IMR-90 (cell line): Measurements from ENCODE around the gene ATP8B4. TPM values are rescaled to one million over a fixed set of nuclear protein-coding genes. Genes with fewer than 3 reads are reported as not detected.

Source experiments
- ATAC-seq: fragments of 200-7000 bp; cut with Tn5 transposase; 2 replicates; pipeline ENCODE4 v1.9.1; 2020; ENCODE audit warnings: low read depth, mild to moderate bottlenecking, moderate library complexity
- BruUV-seq: library from RNA; stranded (reverse); fragments of 400-500 nt; replicated peaks from 2 replicates; lab custom pipeline; 2021; lab: Mats Ljungman, UMichigan
- CTCF ChIA-PET: fragments of 300-600 bp; formaldehyde crosslinking; extraction: SDS; loops from one replicate; lab custom pipeline; 2021; ENCODE audit warnings: antibody characterized with exemption; lab: Yijun Ruan, JAX
- POLR2A ChIA-PET: fragments of 300-600 bp; sonication (Branson Sonifier 250); formaldehyde crosslinking; loops from one replicate; lab custom pipeline; 2022; ENCODE audit warnings: antibody characterized with exemption; ENCODE audit not compliant: unreplicated experiment; lab: Charles Lee
- DNase-seq: peaks from one replicate; pipeline ENCODE4 v3.0.0; 2013
- H2AFZ ChIP-seq: replicated peaks from 2 replicates; pipeline ENCODE3; 2013; ENCODE audit warnings: low read length, mild to moderate bottlenecking; ENCODE audit not compliant: poor library complexity
- H2AK5ac ChIP-seq: 2 replicates; pipeline ENCODE4 v1.6.1; 2013; ENCODE audit warnings: low read depth, low read length, inconsistent platforms
- H2AK9ac ChIP-seq: replicated peaks from 2 replicates; pipeline ENCODE3; 2013; ENCODE audit warnings: mild to moderate bottlenecking, low read depth, low read length, moderate library complexity; ENCODE audit not compliant: poor library complexity
- H2BK120ac ChIP-seq: 2 replicates; pipeline ENCODE4 v1.6.1; 2013; ENCODE audit warnings: low read depth, low read length, inconsistent platforms
- H2BK15ac ChIP-seq: 3 replicates; pipeline ENCODE4 v1.6.1; 2013; ENCODE audit warnings: low read depth, low read length, inconsistent platforms
- H2BK20ac ChIP-seq: 2 replicates; pipeline ENCODE4 v1.6.1; 2013; ENCODE audit warnings: low read depth, mild to moderate bottlenecking, inconsistent platforms, low read length, moderate library complexity
- H2BK5ac ChIP-seq: 2 replicates; pipeline ENCODE4 v1.6.1; 2013; ENCODE audit warnings: mild to moderate bottlenecking, low read depth, low read length, inconsistent platforms; ENCODE audit not compliant: poor library complexity, severe bottlenecking
- H3K14ac ChIP-seq: replicated peaks from 2 replicates; pipeline ENCODE4 v1.6.1; 2013; ENCODE audit warnings: low read depth, low read length, inconsistent platforms
- H3K18ac ChIP-seq: 2 replicates; pipeline ENCODE4 v1.6.1; 2013; ENCODE audit warnings: low read depth, low read length, control low read depth
- H3K23ac ChIP-seq: 2 replicates; pipeline ENCODE4 v1.6.1; 2013; ENCODE audit warnings: low read depth, low read length, inconsistent platforms
- H3K27ac ChIP-seq: 2 replicates; pipeline ENCODE4 v1.5.1; 2013; ENCODE audit warnings: mild to moderate bottlenecking, control low read depth, low read length; ENCODE audit not compliant: insufficient read depth
- H3K27me3 ChIP-seq: 2 replicates; pipeline ENCODE4 v1.6.1; 2013; ENCODE audit warnings: low read length; ENCODE audit not compliant: control insufficient read depth, insufficient read depth
- H3K36me3 ChIP-seq: 2 replicates; pipeline ENCODE4 v1.6.1; 2013; ENCODE audit warnings: low read length, mixed read lengths; ENCODE audit not compliant: control insufficient read depth, insufficient read depth
- H3K4ac ChIP-seq: 2 replicates; pipeline ENCODE4 v1.6.1; 2013; ENCODE audit warnings: low read depth, low read length, inconsistent platforms
- H3K4me1 ChIP-seq: 2 replicates; pipeline ENCODE4 v1.6.1; 2013; ENCODE audit warnings: low read length, mixed read lengths; ENCODE audit not compliant: control insufficient read depth, insufficient read depth
- H3K4me2 ChIP-seq: 2 replicates; pipeline ENCODE4 v1.6.1; 2013; ENCODE audit warnings: low read depth, mild to moderate bottlenecking, control low read depth, low read length, moderate library complexity
- H3K4me3 ChIP-seq: 2 replicates; pipeline ENCODE4 v1.5.1; 2013; ENCODE audit warnings: low read depth, mild to moderate bottlenecking, control low read depth, low read length, moderate library complexity; ENCODE audit not compliant: insufficient read depth
- H3K56ac ChIP-seq: 2 replicates; pipeline ENCODE4 v1.6.1; 2013; ENCODE audit warnings: low read length, inconsistent platforms; ENCODE audit not compliant: insufficient read depth; ENCODE audit errors: extremely low read depth
- H3K79me1 ChIP-seq, 2 experiments: 2 replicates each; pipeline ENCODE4 v1.6.1; 2013; ENCODE audit warnings: low read length in 2 of 2, inconsistent platforms in 1 of 2, low read depth in 1 of 2
- H3K9ac ChIP-seq: 2 replicates; pipeline ENCODE4 v1.6.1; 2013; ENCODE audit warnings: low read depth, low read length, control low read depth
- H3K9me1 ChIP-seq: 2 replicates; pipeline ENCODE4 v1.6.1; 2013; ENCODE audit warnings: low read length, inconsistent platforms; ENCODE audit not compliant: insufficient read depth
- H3K9me3 ChIP-seq: 2 replicates; pipeline ENCODE4 v1.6.1; 2013; ENCODE audit warnings: low read length; ENCODE audit not compliant: control insufficient read depth, insufficient read depth
- H4K20me1 ChIP-seq: 2 replicates; pipeline ENCODE4 v1.6.1; 2013; ENCODE audit warnings: low read length, inconsistent platforms; ENCODE audit not compliant: insufficient read depth
- H4K5ac ChIP-seq: 2 replicates; pipeline ENCODE4 v1.6.1; 2013; ENCODE audit warnings: mild to moderate bottlenecking, low read depth, low read length, control low read depth
- H4K8ac ChIP-seq, 2 experiments: 2 replicates each; pipeline ENCODE4 v1.6.1; 2013; ENCODE audit warnings: low read depth in 2 of 2, low read length in 2 of 2, control low read depth in 1 of 2, inconsistent platforms in 1 of 2
- H4K91ac ChIP-seq: 2 replicates; pipeline ENCODE4 v1.6.1; 2013; ENCODE audit warnings: low read depth, low read length, inconsistent platforms; ENCODE audit not compliant: insufficient read depth
- CHD1 ChIP-seq: IDR thresholded peaks from 2 replicates; pipeline ENCODE4 v1.6.1; 2012; ENCODE audit warnings: low read depth, low read length, improper control_type of control experiment
- NFE2L2 ChIP-seq: fragments of 150-350 bp; IDR thresholded peaks from 2 replicates; pipeline ENCODE4 v1.6.1; 2016; ENCODE audit warnings: low read depth, mild to moderate bottlenecking, low read length
- POLR2A ChIP-seq: IDR thresholded peaks from 2 replicates; pipeline ENCODE4 v1.6.1; 2012; ENCODE audit warnings: mild to moderate bottlenecking, low read depth, low read length
- WGBS, 2 experiments: methylation state at CpG; one replicate each; pipeline versions ENCODE4 v1.1.5 to v1.1.7; 2013; ENCODE audit warnings: missing lambda C conversion rate in 2 of 2; ENCODE audit not compliant: insufficient read length in 1 of 2; ENCODE audit errors: extremely low coverage in 2 of 2; 5-methylcytosine and 5-hydroxymethylcytosine counted together
- dilution Hi-C: fragments of 300-500 bp; cut with HindIII; formaldehyde crosslinking; loops from one replicate; pipeline ENCODE4 v1.14.3; 2018; ENCODE audit warnings: low sequenced_read_pairs; ENCODE audit not compliant: unreplicated experiment
- in situ Hi-C: fragments of 300-500 bp; cut with MboI; formaldehyde crosslinking; loops from 3 replicates; pipeline ENCODE4 v1.14.3; 2019; ENCODE audit warnings: low sequenced_read_pairs, inconsistent platforms, mixed read lengths
- intact Hi-C: fragments of 100-400 bp; cut with micrococcal nuclease; formaldehyde crosslinking; loops from 2 replicates; pipeline ENCODE4 v1.10.0; 2022
- polyA plus RNA-seq, 3 experiments: library from polyadenylated mRNA; depleted of rRNA; stranded (reverse); fragments of >200 nt; gene quantifications; 2 replicates each; pipeline ENCODE4 v1.2.3, GENCODE V29; 2012; ENCODE audit warnings: low replicate concordance in 1 of 3
- total RNA-seq: library from RNA; depleted of rRNA; stranded (reverse); fragments of >200 nt; gene quantifications from 2 replicates; pipeline ENCODE4 v1.2.3, GENCODE V29; 2012

The ATP8B4 gene
- total and polyA plus RNA-seq, 2 of the 4 experiments (the other 2 are of a cell fraction) = 0.12 to 0.54 TPM

DNA sequence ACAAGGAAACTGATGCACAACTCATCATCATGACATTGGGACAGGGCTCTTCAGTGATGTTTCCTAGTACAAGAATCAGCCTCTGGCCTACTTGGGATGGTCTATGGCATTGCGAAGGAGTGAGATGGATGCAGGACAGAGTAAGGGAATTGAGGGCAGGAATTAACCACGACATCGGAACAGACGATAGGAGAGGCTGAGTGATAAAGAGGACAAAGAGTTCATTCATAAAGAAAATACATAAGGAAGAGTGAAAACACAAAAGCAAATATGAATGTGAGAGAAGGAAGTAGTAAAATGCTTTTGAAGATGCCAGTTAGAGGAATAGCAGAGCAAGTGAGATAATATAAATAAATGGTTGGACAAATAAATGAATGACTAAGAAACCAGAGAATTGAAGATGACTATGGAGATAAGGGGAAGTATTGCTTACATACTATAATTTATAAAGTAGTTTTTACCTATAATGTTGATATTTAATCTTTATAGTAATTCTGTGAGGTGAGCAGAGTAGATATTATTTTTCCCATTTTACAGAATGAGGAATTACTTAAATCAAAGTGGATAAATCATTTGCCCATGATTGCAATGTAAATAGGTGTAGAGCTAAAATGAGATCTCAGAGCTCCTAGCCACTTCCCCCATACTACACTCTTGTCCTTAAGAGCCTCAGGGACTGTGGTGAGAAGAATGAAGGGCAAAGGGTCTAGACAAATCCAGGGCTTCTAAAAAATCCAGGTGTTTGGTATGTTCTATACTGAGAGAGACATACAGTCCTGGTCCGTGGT lies 294.9 kb downstream of the ATP8B4 start:
- peak overlapping the region; percentile 85 for H2AK5ac ChIP-seq

More for the DNA sequence above, 294.9 kb downstream of the ATP8B4 start:
- Histone ChIP-seq H3K4me2 (no peak overlapping the region), H3K27ac (no peak overlapping the region), H3K23ac (no peak overlapping the region), H2AK9ac (peak overlapping the region; percentile 33), H3K18ac (peak overlapping the region; percentile 77), H3K14ac (peak overlapping the region; percentile 48; the same call in 1 of the 2 replicates), H2BK20ac (peak overlapping the region; percentile 27; the same call in 1 of the 2 replicates), H4K8ac (no peak overlapping the region; a peak in 1 of 4 replicates), H4K91ac (no peak overlapping the region; the same call in 1 of the 2 replicates), H3K4me3 (no peak overlapping the region), H3K9me1 (peaks cover 3% of the 10 kb centered on the region), H2AFZ (no peak overlapping the region), H3K9ac (no peak overlapping the region), H4K20me1 (no peaks in the 10 kb centered on the region), H3K4me1 (peaks cover 4% of the 10 kb centered on the region), H2BK5ac (no peak overlapping the region), H3K27me3 (no peaks in the 10 kb centered on the region), H3K36me3 (no peaks in the 10 kb centered on the region), H3K9me3 (peaks cover 2% of the 10 kb centered on the region; the same call in 1 of the 2 replicates), H2BK120ac (no peak overlapping the region), H2BK15ac (peak overlapping the region; percentile 29; the same call in 1 of the 3 replicates), H3K56ac (no peak overlapping the region), H3K4ac (no peak overlapping the region), H4K5ac (peak overlapping the region; percentile 64), H3K79me1 (no peaks in the 10 kb centered on the region)
- dilution Hi-C loops = no loop called here
- TF ChIP-seq CHD1 (no peak), NFE2L2 (no peak), POLR2A (no peak)
- ChIA-PET POLR2A (no interaction called here), CTCF (no interaction called here)
- BruUV-seq = no TSS peak
- DNase-seq = peak; percentile 29
- ATAC-seq = peak; percentile 44; the same call in 1 of the 2 replicates
- intact Hi-C loops = no loop called here
- in situ Hi-C loops = no loop called here
- whole genome bisulfite sequencing, 2 experiments = no CpG with 5 or more reads among the region's 5 CpGs
